Breast epithelium (tissue), 3 donors: ENCODE data around the gene UBE3B.

Experiments used
- CTCF ChIP-seq, 3 donors: fragments of 450-650 bp; IDR thresholded peaks; one replicate each; pipeline ENCODE4 v1.5.1; 2016 to 2017; ENCODE audit warnings: antibody characterized with exemption in 3 of 3, mild to moderate bottlenecking in 3 of 3, moderate library complexity in 3 of 3
- POLR2A ChIP-seq: fragments of 450-650 bp; IDR thresholded peaks from one replicate; pipeline ENCODE4 v1.6.1; 2016; ENCODE audit warnings: antibody characterized with exemption, mild to moderate bottlenecking, moderate library complexity
- POLR2AphosphoS5 ChIP-seq, 3 donors: sonication (generic); formaldehyde crosslinking; IDR thresholded peaks; one replicate each; pipeline ENCODE4 v1.6.1; 2017; ENCODE audit warnings: antibody characterized with exemption in 3 of 3

GRCh38 chr12:109493938-109494337 is 16.5 kb downstream of the UBE3B start:
- TF ChIP-seq CTCF (IDR thresholded peaks at IDR 0.05) (no peak), POLR2A (no peak), POLR2AphosphoS5 (IDR thresholded peaks at IDR 0.05) (no peak)
